HG03439 (cell line): ENCODE measurements around the gene AP2A2.
A peak's percentile ranks its signal among the peaks of the same experiment; 100 is the strongest.

Experiments used
- ATAC-seq: cut with Tn5 transposase; IDR thresholded peaks from one replicate; pipeline ENCODE4 v1.9.1; 2021; ENCODE audit warnings: mild to moderate bottlenecking, moderate library complexity; ENCODE audit not compliant: unreplicated experiment

The AP2A2 gene

GRCh38 chr11:898540-899190, 27.0 kb upstream of the AP2A2 start:
- ATAC-seq: no peak

GRCh38 chr11:899724-900123, 25.9 kb upstream of the AP2A2 start:
- no peak for ATAC-seq

GRCh38 chr11:900545-900944, 25.1 kb upstream of the AP2A2 start:
- ATAC-seq: no peak

- ATAC-seq: no peak
Measured at GRCh38 chr11:901452-902061, 24.1 kb upstream of the AP2A2 start.

GRCh38 chr11:904380-904779, 21.3 kb upstream of the AP2A2 start:
- no peak for ATAC-seq

- ATAC-seq: no peak
Measured at GRCh38 chr11:905952-906351, 19.7 kb upstream of the AP2A2 start.

- ATAC-seq: no peak
Measured at GRCh38 chr11:907668-908067, 18.0 kb upstream of the AP2A2 start.

- ATAC-seq: no peak
Measured at GRCh38 chr11:908273-908672, 17.4 kb upstream of the AP2A2 start.

- no peak for ATAC-seq
Measured at GRCh38 chr11:909406-909805, 16.3 kb upstream of the AP2A2 start.

GRCh38 chr11:910044-910588, 15.6 kb upstream of the AP2A2 start:
- no peak for ATAC-seq

GRCh38 chr11:910589-911030, 15.1 kb upstream of the AP2A2 start, which contains the start of gene CHID1:
Gene CHID1 (minus strand): TSS chr11:910810. CDS start chr11:904816, 5,994 bp downstream.
- peak; percentile 71 for ATAC-seq

- no peak for ATAC-seq
Measured at GRCh38 chr11:911031-911889, 14.4 kb upstream of the AP2A2 start.

- ATAC-seq: no peak
Measured at GRCh38 chr11:911890-912219, 13.8 kb upstream of the AP2A2 start.

GRCh38 chr11:912266-912665, 13.4 kb upstream of the AP2A2 start:
- no peak for ATAC-seq

GRCh38 chr11:913043-913442, 12.6 kb upstream of the AP2A2 start:
- ATAC-seq: no peak

- ATAC-seq: no peak
Measured at GRCh38 chr11:914204-914603, 11.5 kb upstream of the AP2A2 start.

- ATAC-seq: no peak
Measured at GRCh38 chr11:914747-915501, 10.7 kb upstream of the AP2A2 start.

GRCh38 chr11:917426-917825, 8.2 kb upstream of the AP2A2 start:
- no peak for ATAC-seq

- ATAC-seq: no peak
Measured at GRCh38 chr11:921921-922678, 3.6 kb upstream of the AP2A2 start.

- ATAC-seq: no peak
Measured at GRCh38 chr11:923691-924405, 1.8 kb upstream of the AP2A2 start.
